H9 (cell line): Measurements from ENCODE around the gene KRT6C. TPM values are rescaled to one million over a fixed set of nuclear protein-coding genes. Genes with fewer than 3 reads are reported as not detected.

ENCODE experiments used
- DNase-seq: peaks from one replicate; pipeline ENCODE4 v3.0.0-alpha.2; 2017
- H2AFZ ChIP-seq: one replicate; pipeline ENCODE4 v1.6.1; 2013; ENCODE audit warnings: mild to moderate bottlenecking, low read length, control low read depth, moderate library complexity
- H2AK5ac ChIP-seq: 2 replicates; pipeline ENCODE4 v1.6.1; 2013; ENCODE audit warnings: low read length, control low read depth, mixed read lengths; ENCODE audit not compliant: insufficient read length
- H2BK120ac ChIP-seq: one replicate; pipeline ENCODE4 v1.6.1; 2013; ENCODE audit warnings: low read depth, mild to moderate bottlenecking, low read length, control low read depth, inconsistent platforms; ENCODE audit not compliant: poor library complexity, severe bottlenecking
- H2BK12ac ChIP-seq: 2 replicates; pipeline ENCODE4 v1.6.1; 2013; ENCODE audit warnings: low read length, control low read depth, mixed read lengths, low read depth; ENCODE audit not compliant: insufficient read length
- H2BK15ac ChIP-seq: 2 replicates; pipeline ENCODE4 v1.6.1; 2013; ENCODE audit warnings: low read depth, low read length, control low read depth
- H2BK20ac ChIP-seq: one replicate; pipeline ENCODE4 v1.6.1; 2013; ENCODE audit warnings: low read depth, mild to moderate bottlenecking, low read length, control low read depth, inconsistent platforms; ENCODE audit not compliant: poor library complexity, severe bottlenecking
- H2BK5ac ChIP-seq: 2 replicates; pipeline ENCODE4 v1.6.1; 2013; ENCODE audit warnings: low read length, control low read depth, mixed read lengths; ENCODE audit not compliant: insufficient read length
- H3K14ac ChIP-seq: 2 replicates; pipeline ENCODE4 v1.6.1; 2013; ENCODE audit warnings: low read length, control low read depth; ENCODE audit not compliant: insufficient read depth
- H3K18ac ChIP-seq: 2 replicates; pipeline ENCODE4 v1.6.1; 2013; ENCODE audit warnings: low read depth, mild to moderate bottlenecking, mixed read lengths, low read length, control low read depth; ENCODE audit not compliant: insufficient read length
- H3K23ac ChIP-seq: 2 replicates; pipeline ENCODE4 v1.6.1; 2013; ENCODE audit warnings: low read length, control low read depth, mixed read lengths, low read depth; ENCODE audit not compliant: insufficient read length
- H3K23me2 ChIP-seq: 2 replicates; pipeline ENCODE4 v1.6.1; 2013; ENCODE audit warnings: low read depth, mild to moderate bottlenecking, mixed read lengths, low read length, control low read depth; ENCODE audit not compliant: insufficient read length, poor library complexity, severe bottlenecking
- H3K27ac ChIP-seq: 2 replicates; pipeline ENCODE4 v1.5.1; 2013; ENCODE audit warnings: low read length, control low read depth, mixed read lengths, low read depth; ENCODE audit not compliant: insufficient read length
- H3K27me3 ChIP-seq: 2 replicates; pipeline ENCODE4 v1.6.1; 2013; ENCODE audit warnings: low read length, control low read depth, inconsistent platforms; ENCODE audit not compliant: insufficient read depth
- H3K4ac ChIP-seq: 2 replicates; pipeline ENCODE4 v1.6.1; 2013; ENCODE audit warnings: low read depth, mild to moderate bottlenecking, control low read depth, inconsistent platforms, low read length, moderate library complexity
- H3K4me1 ChIP-seq: 2 replicates; pipeline ENCODE4 v1.6.1; 2013; ENCODE audit warnings: low read length, control low read depth, inconsistent platforms; ENCODE audit not compliant: insufficient read depth
- H3K4me2 ChIP-seq: 2 replicates; pipeline ENCODE4 v1.6.1; 2013; ENCODE audit warnings: low read length, control low read depth, mixed read lengths; ENCODE audit not compliant: insufficient read length, insufficient read depth
- H3K56ac ChIP-seq: 2 replicates; pipeline ENCODE4 v1.6.1; 2013; ENCODE audit warnings: low read depth, mild to moderate bottlenecking, mixed read lengths, low read length, control low read depth; ENCODE audit not compliant: insufficient read length
- H3K79me1 ChIP-seq: 2 replicates; pipeline ENCODE4 v1.6.1; 2013; ENCODE audit warnings: low read depth, mild to moderate bottlenecking, moderate library complexity, low read length, control low read depth, inconsistent platforms; ENCODE audit not compliant: insufficient read depth, poor library complexity, severe bottlenecking
- H3K79me2 ChIP-seq: 2 replicates; pipeline ENCODE4 v1.6.1; 2013; ENCODE audit warnings: low read length, control low read depth, inconsistent platforms; ENCODE audit not compliant: insufficient read depth
- H3K9ac ChIP-seq: 2 replicates; pipeline ENCODE4 v1.6.1; 2013; ENCODE audit warnings: low read length, control low read depth, mixed read lengths; ENCODE audit not compliant: insufficient read length; ENCODE audit errors: extremely low read depth
- H3K9me3 ChIP-seq: one replicate; pipeline ENCODE4 v1.6.1; 2013; ENCODE audit warnings: low read depth, low read length, inconsistent platforms; ENCODE audit not compliant: control insufficient read depth
- H3T11ph ChIP-seq: one replicate; pipeline ENCODE4 v1.6.1; 2013; ENCODE audit warnings: mild to moderate bottlenecking, low read length, control low read depth, inconsistent platforms
- H4K20me1 ChIP-seq: one replicate; pipeline ENCODE4 v1.6.1; 2013; ENCODE audit not compliant: control insufficient read depth, insufficient read length, insufficient read depth
- H4K5ac ChIP-seq: 2 replicates; pipeline ENCODE4 v1.6.1; 2013; ENCODE audit warnings: low read depth, mild to moderate bottlenecking, mixed read lengths, low read length, control low read depth; ENCODE audit not compliant: insufficient read length
- H4K8ac ChIP-seq: replicated peaks from 2 replicates; pipeline ENCODE4 v1.6.1; 2013; ENCODE audit warnings: low read length, control low read depth, mixed read lengths, low read depth; ENCODE audit not compliant: insufficient read length
- H4K91ac ChIP-seq: 2 replicates; pipeline ENCODE4 v1.6.1; 2013; ENCODE audit warnings: low read depth, mild to moderate bottlenecking, moderate library complexity, mixed read lengths, low read length, control low read depth; ENCODE audit not compliant: insufficient read length
- H3K27ac Mint-ChIP-seq, 3 experiments: 2 replicates in 2 of 3; 3 replicates in 1 of 3; pipeline ENCODE4 v1.8.0; 2020 to 2021; ENCODE audit warnings: mixed read lengths in 3 of 3, mild to moderate bottlenecking in 1 of 3, moderate library complexity in 1 of 3
- H3K27me3 Mint-ChIP-seq: 2 replicates; pipeline ENCODE4 v1.8.0; 2021; ENCODE audit warnings: low read depth, mild to moderate bottlenecking, moderate library complexity, mixed read lengths
- H3K36me3 Mint-ChIP-seq, 3 experiments: 2 replicates in 2 of 3; 3 replicates in 1 of 3; pipeline ENCODE4 v1.8.0; 2020 to 2021; ENCODE audit warnings: low read depth in 3 of 3, mixed read lengths in 3 of 3; ENCODE audit not compliant: insufficient read depth in 1 of 3
- H3K4me1 Mint-ChIP-seq, 2 experiments: 2 replicates each; pipeline ENCODE4 v1.8.0; 2020; ENCODE audit warnings: mixed read lengths in 2 of 2
- H3K4me3 Mint-ChIP-seq, 2 experiments: 2 replicates in 1 of 2; 3 replicates in 1 of 2; pipeline ENCODE4 v1.8.0; 2020 to 2021; ENCODE audit warnings: mild to moderate bottlenecking in 2 of 2, mixed read lengths in 2 of 2, moderate library complexity in 1 of 2
- H3K9me3 Mint-ChIP-seq, 2 experiments: 2 replicates in 1 of 2; 3 replicates in 1 of 2; pipeline ENCODE4 v1.8.0; 2020; ENCODE audit warnings: mild to moderate bottlenecking in 2 of 2, mixed read lengths in 2 of 2, moderate library complexity in 1 of 2
- CTCF ChIP-seq: fragments of 200-600 bp; sonication (generic); conservative IDR thresholded peaks from 3 replicates; pipeline ENCODE4 v1.8.0; 2021; ENCODE audit warnings: antibody characterized with exemption, mild to moderate bottlenecking
- WGBS: extraction: QIAGEN DNeasy Blood & Tissue Kit; methylation state at CpG from one replicate; pipeline ENCODE4 v1.1.7; 2013; ENCODE audit warnings: missing lambda C conversion rate, low lambda C conversion rate, mixed read lengths; ENCODE audit not compliant: insufficient read length; ENCODE audit errors: extremely low coverage; 5-methylcytosine and 5-hydroxymethylcytosine counted together
- total RNA-seq: library from RNA; stranded (reverse); gene quantifications from 2 replicates; pipeline ENCODE4 v1.2.1, GENCODE V29; 2021

Gene KRT6C
- total RNA-seq, 1 experiment from 2014 or later = not detected

DNA sequence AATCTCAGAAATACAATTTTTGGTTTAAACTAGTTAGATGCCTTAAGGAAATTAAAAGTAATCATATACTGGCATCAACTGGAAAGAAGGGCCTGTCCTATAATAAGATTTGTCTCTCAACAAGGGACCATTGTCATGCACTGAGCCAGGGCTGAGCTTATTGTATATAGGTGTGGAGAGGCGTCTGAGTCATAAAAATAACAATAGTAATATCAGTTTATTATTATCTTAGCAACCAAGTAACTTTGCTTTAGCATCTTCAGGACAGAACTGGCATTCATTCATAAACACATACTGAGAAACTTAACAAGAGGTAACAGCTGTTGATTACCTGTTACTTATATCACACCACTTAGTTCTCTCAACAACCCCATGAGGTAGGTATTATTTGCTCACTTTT is 46.5 kb downstream of the KRT6C start:
- H3K23me2 ChIP-seq = no peaks in the 10 kb centered on the region
- H3K79me1 ChIP-seq = no peaks in the 10 kb centered on the region
- no peak for DNase-seq
- H2AK5ac ChIP-seq = no peak overlapping the region
- H4K91ac ChIP-seq = no peak overlapping the region
- no peak overlapping the region for H2AFZ ChIP-seq
- H3K4me1 Mint-ChIP-seq = peaks cover 9 to 13% of the 10 kb centered on the region in 2 experiments; a peak in 3 of 4 replicates
- H3K4me2 ChIP-seq = no peak overlapping the region
- H2BK120ac ChIP-seq = no peak overlapping the region
- no peak overlapping the region for H3K27ac Mint-ChIP-seq
- no peak overlapping the region for H3K14ac ChIP-seq
- H3K27me3 ChIP-seq = no peaks in the 10 kb centered on the region
- no peak overlapping the region for H4K5ac ChIP-seq
- no peaks in the 10 kb centered on the region for H3K36me3 Mint-ChIP-seq
- no peak for TF ChIP-seq CTCF
- H3K18ac ChIP-seq = no peak overlapping the region
- no peak overlapping the region for H2BK5ac ChIP-seq
- H4K20me1 ChIP-seq = no peaks in the 10 kb centered on the region
- H3K4me1 ChIP-seq = no peaks in the 10 kb centered on the region
- no peak overlapping the region for H4K8ac ChIP-seq
- H3K4me3 Mint-ChIP-seq = no peak overlapping the region
- H3K56ac ChIP-seq = no peak overlapping the region
- peaks cover 38% of the 10 kb centered on the region for H3K27me3 Mint-ChIP-seq
- no peaks in the 10 kb centered on the region for H3K79me2 ChIP-seq
- no peak overlapping the region for H3T11ph ChIP-seq
- no peak overlapping the region for H2BK20ac ChIP-seq
- H3K9ac ChIP-seq = no peak overlapping the region
- no peak overlapping the region for H3K4ac ChIP-seq
- no CpG with 5 or more reads among the region's 1 CpG for WGBS
- H3K9me3 ChIP-seq = no peaks in the 10 kb centered on the region
- H3K23ac ChIP-seq = no peak overlapping the region
- no peaks in the 10 kb centered on the region for H3K9me3 Mint-ChIP-seq
- H2BK15ac ChIP-seq = no peak overlapping the region
- no peak overlapping the region for H2BK12ac ChIP-seq
- H3K27ac ChIP-seq = no peak overlapping the region
